ENCODE measurements around the gene MYO3B.

GRCh38 chr2:170585067-170585466, 407.1 kb downstream of the MYO3B start:
- TF ChIP-seq, protein P1, sequence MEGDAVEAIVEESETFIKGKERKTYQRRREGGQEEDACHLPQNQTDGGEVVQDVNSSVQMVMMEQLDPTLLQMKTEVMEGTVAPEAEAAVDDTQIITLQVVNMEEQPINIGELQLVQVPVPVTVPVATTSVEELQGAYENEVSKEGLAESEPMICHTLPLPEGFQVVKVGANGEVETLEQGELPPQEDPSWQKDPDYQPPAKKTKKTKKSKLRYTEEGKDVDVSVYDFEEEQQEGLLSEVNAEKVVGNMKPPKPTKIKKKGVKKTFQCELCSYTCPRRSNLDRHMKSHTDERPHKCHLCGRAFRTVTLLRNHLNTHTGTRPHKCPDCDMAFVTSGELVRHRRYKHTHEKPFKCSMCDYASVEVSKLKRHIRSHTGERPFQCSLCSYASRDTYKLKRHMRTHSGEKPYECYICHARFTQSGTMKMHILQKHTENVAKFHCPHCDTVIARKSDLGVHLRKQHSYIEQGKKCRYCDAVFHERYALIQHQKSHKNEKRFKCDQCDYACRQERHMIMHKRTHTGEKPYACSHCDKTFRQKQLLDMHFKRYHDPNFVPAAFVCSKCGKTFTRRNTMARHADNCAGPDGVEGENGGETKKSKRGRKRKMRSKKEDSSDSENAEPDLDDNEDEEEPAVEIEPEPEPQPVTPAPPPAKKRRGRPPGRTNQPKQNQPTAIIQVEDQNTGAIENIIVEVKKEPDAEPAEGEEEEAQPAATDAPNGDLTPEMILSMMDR (conservative IDR thresholded peaks at IDR 0.05) = no peak
- no peak for TF ChIP-seq ZFX (IDR thresholded peaks at IDR 0.05)
